ENCODE data around the gene CTNNA3.

Gene CTNNA3

DNA sequence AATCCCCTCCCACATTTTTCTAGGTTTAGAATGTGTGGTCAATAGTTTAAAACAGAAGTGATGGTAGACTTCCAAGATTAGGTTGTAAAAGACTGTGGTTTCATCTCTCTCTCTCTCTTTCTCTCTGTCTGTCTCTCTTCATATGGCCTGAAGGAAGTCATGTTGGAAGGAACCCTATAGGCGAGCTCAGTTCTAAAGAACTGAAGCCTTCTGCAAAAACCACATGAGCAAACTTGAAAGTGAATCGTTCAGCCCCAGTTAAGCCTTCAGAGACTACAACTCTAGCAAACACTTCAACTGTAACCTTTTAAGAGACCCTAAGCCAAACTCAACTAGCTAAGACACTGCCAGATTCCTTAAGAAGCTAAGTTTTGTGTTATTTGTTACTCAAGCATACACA lies 1477.7 kb downstream of the CTNNA3 start:
- DNase-seq (ENCODE audit: low read depth) = no peak

DNA sequence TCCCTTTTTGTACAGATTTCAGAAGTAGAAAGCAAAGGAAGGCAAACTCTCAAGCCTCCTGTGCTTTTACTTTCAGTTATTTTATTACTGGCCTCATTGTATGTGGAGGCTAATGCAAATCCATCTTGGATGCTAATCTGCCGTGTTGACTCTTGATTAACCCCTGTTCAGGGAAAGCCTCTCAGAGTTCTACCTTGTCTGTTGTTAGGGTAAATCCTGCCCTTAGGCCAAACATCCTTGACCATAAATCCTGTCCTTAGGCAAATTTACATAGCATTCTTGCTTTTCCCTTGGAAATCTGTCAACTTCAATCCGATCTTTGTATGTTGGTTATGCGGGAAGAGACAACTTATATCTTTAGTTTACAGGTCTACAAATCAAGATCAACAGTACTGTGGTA lies 1480.1 kb downstream of the CTNNA3 start:
- DNase-seq (ENCODE audit: low read depth) = no peak

DNA sequence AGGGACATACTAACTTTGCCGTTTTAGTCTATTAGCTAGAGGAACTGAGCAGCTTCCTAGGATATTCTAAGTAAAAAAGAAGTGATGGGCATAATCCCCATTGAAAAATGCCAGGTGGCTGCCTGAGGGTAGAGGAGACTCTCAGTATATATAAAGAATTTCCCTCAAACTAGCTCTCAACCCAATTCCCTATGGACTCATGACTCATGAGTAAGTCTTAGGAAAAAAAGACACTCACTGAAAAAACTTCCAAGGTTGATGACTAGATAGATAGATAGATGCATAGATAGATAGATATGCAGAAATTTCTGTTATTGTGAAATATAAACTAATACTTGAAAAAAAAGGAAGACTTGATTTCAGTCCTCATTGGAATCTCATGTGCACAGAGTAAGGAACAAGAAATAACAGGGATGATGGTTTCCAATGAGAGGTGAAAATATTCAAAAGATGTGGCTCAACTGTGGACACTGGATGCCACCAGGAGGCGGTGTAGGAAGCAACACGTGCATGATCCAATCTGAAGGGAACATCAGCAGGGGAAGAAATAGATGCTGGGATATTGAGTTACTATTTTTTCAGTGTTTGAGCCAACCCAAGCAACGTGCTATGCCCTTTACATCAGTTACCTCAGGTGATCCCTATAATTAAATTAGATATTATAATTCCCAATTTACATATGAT lies 1481.1 kb downstream of the CTNNA3 start:
- no peak for DNase-seq (ENCODE audit: low read depth)

DNA sequence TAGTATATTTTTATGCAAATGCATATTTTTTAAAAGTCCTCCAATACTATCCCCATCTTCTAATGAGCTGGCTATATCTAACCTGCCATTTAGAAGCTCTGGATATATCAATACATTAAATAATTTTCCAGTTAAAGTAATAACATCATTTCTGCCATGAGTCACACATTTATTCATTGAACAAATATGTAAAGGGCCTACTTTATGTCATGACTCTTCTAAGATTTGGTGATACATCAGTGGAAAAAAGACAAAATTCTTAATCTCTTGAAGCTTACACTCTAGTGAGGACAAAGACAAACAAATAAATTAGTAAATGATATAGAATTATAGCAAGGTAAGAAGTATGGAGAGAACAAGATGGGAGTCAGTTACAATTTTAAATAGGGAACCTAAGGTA lies 1487.0 kb downstream of the CTNNA3 start:
- no peak for DNase-seq (ENCODE audit: low read depth)

DNA sequence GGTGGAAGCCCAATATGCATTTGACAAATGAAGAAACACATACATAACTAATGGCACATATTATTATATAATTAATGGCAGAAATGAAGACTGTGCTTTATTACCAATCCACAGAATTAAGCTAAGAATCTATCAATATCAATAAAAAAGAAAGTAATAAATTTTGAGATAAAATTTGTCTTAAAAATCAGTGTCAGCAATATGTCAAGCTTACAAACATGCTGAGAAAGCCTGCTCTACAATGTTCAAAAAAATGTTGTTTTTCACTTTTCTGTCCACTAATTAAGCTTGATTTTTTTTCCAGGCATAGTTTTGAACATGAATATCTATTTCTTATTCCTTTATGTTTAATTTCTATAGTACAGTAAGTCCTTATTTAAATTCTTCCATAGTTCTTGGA lies 1491.2 kb downstream of the CTNNA3 start:
- DNase-seq (ENCODE audit: low read depth) = no peak

DNA sequence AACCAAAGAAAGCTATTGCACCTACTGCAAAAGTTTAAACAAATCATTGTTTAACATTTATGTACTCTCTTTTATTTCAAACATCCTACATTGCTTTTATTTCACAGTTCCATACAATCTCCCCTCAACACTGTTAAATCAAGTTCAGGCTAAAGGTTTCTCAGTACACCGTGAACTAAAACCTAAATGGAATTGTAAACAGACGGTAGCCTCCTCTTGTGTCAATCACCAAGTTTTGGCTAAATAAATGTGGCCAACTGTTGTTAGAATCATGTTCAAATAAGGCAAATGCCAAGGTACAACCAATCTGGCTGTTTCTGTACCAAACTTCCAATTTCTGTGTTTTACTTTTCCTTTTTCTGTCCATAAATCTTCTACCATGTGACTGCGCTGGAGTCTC lies 1493.9 kb downstream of the CTNNA3 start:
- no peak for DNase-seq (ENCODE audit: low read depth)

DNA sequence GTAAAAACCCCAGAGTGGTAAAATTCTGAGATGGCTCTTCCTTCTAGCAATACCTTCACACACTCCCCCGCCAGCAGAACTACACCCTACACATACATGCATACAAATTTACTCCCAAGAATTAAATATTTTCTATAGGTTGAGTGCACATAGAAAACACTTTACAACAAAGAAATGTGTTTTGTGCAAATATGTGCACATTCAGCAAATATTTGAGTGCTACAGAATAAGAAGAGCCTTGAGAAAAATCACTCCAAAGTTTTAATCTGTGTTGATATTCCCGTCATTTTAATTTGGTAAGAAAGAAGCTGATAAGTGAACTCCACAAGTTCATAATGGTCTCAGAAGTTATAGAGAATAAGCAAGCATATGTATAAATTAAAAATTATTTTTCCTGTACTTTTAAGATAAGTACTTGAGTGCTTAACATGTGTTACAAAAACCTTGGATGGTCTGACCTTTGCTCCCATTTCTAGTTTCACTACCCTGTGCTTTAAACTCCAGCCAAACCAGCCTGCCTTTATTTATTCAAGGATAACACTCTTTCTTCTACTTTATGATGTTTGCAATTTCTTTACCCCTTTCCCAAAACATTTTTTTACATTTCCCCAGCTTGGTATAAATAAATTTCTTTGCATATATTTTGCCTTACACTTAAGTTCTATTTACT lies 1503.7 kb downstream of the CTNNA3 start:
- DNase-seq (ENCODE audit: low read depth) = no peak

DNA sequence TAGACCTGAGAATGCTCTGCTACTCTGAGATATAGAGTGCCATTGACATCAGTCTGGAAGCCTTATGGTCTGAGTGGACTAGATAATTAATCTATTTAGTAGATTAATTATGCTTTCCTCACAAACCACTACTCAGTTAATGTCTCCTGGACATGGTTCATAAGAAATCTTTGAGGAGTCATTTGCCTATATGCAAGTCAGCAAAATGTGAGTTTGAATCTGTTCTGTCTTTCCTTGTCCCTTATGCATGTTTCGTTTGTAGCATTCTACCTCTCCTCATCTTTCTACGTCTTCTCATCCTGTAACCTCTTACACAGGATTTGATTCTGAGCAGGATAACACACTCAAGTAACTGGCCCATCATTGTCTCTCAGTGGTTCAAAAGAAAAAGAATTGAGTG lies 1505.6 kb downstream of the CTNNA3 start:
- DNase-seq (ENCODE audit: low read depth) = no peak

DNA sequence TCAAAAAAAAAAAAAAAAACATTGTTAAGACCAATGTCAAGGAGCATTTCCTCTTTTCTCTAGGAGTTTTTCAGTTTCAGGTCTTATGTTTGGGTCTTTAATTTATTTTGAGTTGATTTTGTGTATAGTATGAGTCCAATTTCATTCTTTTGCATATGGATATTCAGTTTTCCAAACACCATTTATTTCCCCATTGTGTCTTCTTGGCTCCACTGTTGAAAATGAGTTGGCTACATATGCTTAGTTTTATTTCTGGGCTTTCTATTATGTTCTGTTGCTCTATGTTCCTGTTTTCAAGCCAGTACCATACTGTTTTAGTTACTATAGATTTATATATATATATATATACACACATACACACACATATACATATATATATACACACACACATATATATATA lies 1506.7 kb downstream of the CTNNA3 start:
- DNase-seq (ENCODE audit: low read depth) = no peak

DNA sequence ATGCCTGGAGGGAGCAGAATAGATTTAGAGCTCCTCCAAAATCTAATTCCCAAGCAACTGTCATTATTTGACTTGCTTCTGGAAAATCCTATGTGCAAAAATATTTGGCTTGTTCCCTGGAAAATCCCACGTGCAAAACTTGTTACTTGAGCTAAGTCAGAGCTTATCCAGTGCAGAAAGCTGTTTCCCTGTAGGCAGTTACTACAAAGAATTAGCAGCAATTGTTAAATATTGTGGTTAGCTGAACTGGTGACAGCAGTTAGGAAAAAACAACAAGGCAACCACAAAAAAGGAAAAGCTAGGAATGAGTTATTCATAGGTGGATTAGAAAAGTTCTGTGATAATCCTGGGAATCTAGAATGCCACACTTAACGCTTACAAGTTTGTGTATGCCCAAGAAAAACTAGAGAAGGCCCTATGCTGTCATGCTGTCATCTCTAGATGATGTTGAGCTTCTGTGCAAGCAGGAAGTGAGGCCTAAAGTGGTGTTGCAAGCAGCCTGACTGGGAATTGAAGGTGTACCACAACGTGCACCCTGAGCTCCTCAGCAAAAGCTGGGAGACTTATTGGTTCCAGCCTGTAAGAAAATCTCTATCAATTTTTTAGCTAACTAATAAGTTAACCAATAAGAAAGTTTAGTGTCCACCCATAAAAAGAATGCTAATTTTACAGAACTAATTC lies 1508.8 kb downstream of the CTNNA3 start:
- DNase-seq (ENCODE audit: low read depth) = no peak

DNA sequence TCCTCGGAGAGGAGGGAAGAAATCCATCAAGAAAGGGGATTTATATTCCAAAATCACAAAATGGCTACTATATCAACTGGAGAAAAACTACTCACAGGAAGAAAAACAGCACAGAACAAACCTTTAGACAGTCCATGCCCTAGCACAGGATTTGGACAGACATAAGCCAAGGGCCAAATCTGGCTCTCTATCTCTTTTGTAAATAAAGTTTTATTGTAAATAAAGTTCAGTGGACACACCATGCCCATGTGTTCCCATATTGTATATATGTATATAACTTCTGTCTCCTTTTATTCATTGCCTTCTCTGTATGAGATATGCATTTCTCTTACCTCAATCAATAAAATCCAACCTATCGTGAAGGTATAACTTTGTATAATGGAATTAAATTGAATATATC lies 1513.0 kb downstream of the CTNNA3 start:
- DNase-seq (ENCODE audit: low read depth) = no peak

DNA sequence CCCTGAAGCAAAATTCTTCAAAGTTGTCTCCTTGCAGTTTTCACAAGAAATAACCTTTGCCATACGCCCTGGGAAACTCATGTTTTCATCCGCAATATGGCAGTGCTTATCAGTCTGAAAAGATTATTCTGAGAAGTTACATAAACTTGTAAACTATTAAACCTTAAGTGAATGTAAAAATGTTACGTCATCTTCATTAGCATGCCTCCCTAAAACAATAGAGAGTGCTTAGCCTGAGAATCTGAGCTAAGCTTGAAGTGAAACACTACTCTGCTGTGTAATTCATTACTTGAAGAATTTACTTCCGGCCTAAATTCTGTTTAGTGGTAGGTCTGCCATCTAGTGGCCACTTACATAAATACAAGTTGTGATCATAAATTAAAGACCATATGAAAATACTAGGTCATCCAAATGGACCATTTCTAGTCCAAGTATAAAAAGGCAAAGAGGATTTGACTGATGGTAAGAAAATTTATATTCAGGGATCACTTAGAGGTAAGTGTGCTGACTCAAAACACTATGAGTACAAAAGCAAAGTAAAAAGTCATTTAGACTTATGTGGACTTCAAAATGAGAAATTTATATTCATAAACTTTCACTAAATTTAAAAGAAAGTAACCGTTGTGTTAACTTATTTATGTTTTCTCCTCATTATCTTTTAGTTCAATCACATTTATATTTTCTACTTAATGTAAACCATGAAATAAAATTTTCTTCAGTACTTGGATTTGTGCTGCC lies 1515.2 kb downstream of the CTNNA3 start:
- no peak for DNase-seq (ENCODE audit: low read depth)

DNA sequence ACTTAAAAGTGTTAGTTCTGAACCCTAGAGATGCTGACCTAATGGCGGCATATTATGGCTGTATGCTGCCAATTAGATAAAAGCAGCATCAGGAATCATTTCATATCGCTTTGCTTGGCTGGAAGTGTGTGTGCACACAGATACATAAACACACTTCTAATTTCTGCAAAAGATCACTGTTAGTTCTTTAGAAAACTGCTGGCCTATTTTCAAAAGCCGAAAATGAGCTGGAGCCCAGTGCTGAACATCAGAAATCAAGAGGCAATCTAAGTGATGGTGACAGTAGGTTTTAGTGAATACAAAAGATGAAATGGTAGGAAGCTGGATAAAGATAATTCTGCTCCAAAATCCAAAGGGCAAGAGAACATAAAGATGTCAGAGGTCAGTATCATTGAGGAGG lies 1516.0 kb downstream of the CTNNA3 start:
- no peak for DNase-seq (ENCODE audit: low read depth)

DNA sequence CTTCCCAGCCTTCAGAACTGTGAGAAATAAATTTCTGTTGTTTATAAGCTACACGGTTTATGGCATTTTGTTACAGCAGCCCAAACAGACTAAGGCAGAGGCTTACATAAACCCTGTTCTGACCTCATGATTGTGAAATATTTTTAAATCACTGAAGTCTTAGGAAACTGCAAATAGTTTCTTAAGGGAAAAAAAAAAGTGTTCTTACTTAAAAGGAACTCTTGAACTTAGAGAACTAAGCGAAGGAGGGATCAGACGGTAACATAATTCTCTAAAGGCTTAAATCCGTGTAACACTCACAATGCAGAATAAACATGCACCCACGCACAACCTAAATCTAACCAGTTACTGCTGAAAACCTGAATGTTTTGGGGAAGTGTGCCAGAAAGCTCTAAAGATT lies 1519.2 kb downstream of the CTNNA3 start:
- no peak for DNase-seq (ENCODE audit: low read depth)

DNA sequence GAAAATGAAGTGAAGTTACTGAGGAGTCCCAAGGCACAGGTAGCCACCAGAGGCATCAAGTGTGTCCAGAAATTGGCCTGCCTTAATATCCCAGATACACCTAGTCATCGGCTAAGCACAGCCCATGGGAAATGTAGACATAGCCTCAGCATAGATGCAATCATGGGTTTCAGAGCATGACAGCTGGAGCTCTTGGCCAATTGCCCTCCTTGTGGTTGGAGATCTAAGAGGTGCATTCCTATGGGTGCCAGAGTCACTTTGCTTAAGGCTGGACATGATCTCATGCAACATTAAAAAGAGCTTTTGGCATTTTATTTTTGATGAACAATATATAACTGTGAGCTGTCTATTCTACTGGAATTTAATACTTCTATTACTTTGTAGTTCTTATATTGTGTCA lies 1528.2 kb downstream of the CTNNA3 start:
- DNase-seq (ENCODE audit: low read depth) = no peak

DNA sequence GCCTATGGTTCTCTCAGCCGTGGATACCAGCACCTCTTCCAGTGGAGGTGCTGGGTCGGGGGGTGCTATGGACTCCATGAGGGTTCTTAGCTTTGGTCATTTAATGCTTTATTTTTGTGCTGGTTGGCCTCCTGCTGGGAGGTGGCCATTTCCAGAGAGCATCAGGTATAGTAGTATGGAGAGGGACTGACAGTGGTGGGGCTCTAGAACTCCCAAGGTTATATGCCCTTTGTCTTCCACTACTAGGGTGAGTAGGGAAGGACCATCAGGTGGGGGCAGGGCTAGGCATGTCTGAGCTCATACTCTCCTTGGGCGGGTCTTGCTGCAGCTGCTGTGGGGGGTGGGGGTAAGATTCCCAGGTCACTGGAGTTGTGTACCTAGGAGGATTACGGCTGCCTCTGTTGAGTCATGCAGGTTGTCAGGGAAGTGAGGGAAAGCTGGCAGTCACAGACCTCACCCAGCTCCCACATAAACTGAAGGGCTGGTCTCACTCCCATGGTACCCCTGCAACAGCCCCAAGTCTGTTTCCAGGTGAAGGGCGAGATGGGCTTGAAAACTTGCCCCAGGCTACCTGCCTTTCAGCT lies 1533.3 kb downstream of the CTNNA3 start:
- DNase-seq (ENCODE audit: low read depth) = no peak

DNA sequence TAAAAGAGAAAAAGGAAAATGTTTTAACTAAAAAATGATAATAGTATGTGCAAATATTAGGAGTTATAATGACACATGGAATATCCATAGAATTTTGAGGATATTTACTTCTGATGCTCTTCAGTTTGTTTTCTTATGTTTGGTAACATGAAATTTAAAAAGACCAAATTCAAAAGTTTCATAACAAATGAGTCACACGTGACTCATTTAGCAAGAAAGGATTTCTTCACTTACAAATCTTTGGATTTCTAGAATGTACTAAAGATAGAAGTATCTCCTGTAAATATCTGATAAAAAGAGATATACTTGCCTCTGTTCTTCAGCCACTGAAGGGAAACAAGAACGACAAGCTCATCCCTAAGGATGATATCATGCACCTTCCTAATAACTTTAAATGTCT lies 1544.6 kb downstream of the CTNNA3 start:
- DNase-seq (ENCODE audit: low read depth) = no peak

DNA sequence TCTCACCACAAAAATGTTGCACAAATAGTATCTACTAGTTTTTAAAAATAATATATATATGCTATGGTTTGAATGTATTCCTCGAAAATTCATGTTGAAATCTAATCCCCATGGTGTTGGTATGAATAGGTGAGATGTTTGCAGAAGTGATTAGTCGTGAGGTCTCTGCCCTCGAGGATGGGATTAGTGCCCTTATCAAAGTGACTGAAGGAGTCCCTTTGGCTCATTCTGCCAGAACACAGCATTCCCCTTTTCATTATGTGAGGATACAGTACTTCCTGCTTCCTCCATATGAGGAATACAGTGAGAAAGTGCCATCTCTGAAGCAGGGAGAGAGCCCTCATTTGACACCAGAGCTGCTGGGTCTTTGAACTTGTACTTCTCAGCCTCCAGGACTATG lies 1547.7 kb downstream of the CTNNA3 start:
- DNase-seq (ENCODE audit: low read depth) = no peak

DNA sequence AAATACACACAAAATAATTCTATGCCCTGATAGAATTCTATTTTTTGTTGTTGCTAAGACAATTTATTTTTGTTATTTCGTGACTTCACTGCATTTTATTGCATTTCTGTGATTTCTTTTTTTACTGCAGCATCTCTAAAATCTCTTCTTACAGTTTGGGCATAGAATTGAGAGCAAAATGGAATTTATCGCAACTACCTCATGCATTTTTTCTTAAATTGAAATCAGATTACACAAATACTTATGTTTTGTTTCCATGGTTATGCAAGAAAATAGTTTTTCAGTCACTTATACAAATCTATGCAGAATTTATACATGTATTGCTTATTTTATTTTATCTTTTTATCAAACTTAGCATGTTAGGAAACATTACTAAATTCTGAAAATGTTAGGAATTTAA lies 1552.0 kb downstream of the CTNNA3 start:
- no peak for DNase-seq (ENCODE audit: low read depth)

DNA sequence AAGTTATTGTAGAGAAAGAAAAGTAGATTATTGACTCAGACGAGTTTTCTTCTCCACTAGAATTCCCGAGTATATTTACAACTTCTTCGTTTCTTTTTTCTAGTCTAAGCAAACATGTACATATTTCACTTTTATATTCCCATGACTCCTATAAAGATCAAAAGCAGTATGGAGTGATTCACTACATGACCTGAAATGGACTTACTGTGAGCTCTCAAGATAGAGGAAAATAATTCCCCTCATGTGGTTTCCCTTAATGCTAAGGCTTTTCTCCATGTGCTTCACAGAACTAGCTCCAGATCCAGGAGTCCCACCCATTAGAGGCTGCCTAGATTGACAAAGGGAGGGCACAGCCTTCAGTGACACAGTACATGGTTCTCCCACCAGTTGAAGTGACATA lies 1593.2 kb downstream of the CTNNA3 start:
- DNase-seq (ENCODE audit: low read depth) = no peak

DNA sequence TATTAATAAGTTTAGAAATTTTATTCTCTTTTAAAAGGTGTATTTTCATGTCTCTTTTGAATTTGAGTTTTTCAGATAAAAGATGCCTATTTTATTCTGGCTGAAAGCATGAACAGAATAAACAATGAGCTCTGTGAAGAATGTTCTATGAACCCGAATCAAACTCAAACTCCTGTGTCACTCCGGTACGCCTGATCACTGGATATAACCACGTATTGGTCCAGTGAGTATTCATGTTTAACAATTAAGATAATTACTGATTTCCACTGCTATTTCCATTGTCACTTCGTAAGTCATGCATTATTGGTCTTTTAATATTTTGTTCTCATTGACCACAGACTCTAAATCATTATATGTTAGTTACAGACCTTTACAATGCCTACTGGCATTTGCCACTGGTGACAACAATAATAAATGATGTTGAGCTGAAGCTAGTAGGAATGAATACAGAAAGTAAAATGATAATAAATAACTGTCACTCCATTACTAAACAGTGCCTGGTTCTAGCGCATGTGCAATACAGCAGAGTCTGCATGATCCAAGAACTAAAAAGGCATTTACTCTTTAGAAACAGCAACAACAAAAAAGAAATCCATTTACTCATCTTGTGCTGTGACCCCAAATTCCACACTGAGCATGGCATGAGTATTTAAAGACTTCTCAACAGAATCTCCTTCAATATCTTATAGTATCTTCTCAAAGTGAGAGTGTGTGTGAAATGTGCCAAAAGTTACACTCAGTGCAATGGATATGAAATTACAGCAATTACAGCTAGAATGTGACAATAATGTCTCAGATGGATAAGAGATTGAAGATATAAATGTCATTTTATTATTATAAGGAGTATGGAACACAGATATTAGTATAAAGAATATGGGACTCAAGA lies 1597.2 kb downstream of the CTNNA3 start:
- DNase-seq (ENCODE audit: low read depth) = no peak
